GM21737 (cell line): ENCODE results near the gene ADAM12.

ENCODE experiments used
- ATAC-seq: cut with Tn5 transposase; IDR thresholded peaks from one replicate; pipeline ENCODE4 v1.9.1; 2021; ENCODE audit warnings: mild to moderate bottlenecking, moderate library complexity; ENCODE audit not compliant: unreplicated experiment

Gene ADAM12

DNA sequence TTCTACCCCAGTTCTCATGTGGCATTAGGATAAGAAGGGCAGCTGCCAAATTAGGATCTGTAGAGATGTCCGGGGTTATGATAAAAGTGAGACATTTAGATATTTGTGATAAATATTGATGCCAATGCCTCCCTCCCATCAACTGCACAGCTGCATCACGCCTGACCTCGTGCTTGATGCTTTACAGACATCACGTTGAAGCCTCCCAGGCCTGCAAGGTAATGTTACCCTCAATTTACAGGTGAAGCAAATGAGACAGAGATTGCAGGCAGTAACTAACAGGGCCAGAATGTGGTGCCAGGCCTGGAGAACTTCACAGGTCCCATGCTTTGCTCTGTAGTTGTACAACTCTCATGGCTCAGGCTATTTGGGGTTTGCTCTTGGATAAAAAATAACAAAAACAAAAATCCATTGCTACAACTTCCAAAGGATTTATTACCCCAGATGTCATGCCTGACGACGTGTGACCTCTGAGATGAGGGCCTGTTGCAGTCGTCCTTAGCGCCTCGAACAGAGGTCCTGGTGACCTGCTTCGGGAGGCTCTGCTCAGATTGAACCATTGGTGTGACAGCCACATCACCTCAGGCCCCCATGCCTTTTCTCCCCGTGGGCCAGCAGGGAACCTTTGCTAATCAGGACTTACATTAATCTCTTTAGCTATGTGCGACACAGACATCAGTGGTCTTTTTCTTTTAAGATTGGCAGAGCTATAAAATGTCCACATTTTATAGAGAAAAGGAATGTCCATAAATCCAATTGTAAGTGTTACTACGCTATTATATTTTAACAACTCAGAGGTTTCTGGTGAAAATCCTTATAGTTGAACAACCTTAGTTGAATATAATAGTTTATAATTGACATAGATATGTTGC is 169.3 kb downstream of the ADAM12 start:
- no peak for ATAC-seq

DNA sequence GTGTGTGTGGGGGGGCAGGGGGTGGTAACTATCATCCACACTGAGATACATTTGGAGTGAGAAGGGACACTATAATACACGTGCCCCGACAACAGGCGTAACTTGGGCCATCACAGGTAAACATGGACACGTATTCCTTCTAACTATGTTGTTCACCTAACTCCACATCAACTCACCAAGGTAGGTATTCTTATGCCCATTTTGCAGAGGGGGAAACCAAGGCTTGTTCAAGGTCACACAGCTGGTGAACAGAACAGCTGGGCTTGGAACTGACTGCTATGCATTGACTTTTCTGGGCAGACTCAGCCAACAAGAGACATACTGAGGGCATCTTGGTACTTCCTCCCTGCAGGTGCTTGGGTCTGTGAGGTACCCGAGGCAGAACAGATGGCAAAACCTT is 170.1 kb downstream of the ADAM12 start:
- ATAC-seq = no peak

- ATAC-seq = no peak
Measured at GRCh38 chr10:126216632-126216961, 171.7 kb downstream of the ADAM12 start.

DNA sequence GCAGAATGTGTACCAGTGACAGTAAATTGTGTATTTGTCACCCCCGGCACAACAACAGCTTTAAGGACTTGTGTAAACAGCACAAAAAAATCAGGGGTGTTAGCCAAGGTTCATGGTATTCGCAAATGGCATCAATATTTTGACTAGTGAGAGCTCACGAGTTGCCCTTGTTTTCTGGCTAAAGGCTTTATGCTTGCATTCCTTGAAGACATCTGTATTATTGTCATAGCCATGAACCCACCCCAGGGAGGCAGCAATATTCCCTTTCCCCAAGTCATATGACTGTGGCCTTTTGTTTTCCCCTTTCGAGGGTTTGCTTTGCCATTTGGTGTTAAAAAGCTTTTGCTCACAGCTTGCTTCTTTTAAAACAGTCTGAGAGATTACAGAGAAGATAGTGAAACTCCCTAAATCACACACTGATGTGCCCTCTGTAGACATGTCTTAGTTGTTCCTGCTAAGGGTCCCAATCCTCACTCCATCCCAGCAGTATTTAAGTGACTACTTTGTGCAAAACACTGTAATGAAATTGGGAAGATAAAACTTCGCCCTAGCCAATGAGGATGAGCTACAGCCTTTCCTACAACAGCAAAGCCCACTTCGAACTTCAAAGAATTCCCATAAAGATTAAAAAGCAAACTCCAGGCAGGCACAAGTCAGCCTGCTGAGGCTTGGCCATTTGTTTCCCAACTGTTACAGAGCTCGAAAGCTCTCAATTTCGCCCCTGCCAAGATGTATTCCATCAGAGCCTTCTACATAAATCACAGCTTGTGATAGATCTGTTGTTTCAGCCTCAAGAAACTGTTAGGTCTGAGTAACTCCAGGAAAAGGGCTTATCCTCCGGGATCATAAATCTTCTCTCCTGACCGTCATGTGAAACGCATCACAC is 172.3 kb downstream of the ADAM12 start:
- no peak for ATAC-seq

DNA sequence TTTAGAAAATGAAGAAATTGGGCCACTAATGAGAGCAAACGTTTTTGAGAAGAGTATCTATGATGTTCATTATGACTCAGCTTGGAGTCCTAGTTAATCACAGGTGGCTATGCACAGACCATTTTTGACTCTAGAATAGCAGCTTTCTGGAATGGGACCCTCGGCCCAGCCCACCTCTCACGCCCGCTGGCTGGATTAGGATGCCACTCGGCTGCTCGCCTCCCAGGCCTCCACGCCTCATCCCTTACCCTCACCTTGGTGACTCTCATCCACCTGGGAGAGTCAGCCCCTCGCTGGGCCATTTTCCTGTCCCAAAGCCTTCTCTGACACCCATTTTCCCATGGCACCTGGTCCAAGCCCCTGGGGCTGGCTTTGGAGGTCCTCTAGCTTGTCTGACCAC is 173.6 kb downstream of the ADAM12 start:
- no peak for ATAC-seq

- ATAC-seq = no peak
Measured at GRCh38 chr10:126214021-126214420, 174.3 kb downstream of the ADAM12 start.

- ATAC-seq = no peak
Measured at GRCh38 chr10:126212738-126213137, 175.5 kb downstream of the ADAM12 start.

DNA sequence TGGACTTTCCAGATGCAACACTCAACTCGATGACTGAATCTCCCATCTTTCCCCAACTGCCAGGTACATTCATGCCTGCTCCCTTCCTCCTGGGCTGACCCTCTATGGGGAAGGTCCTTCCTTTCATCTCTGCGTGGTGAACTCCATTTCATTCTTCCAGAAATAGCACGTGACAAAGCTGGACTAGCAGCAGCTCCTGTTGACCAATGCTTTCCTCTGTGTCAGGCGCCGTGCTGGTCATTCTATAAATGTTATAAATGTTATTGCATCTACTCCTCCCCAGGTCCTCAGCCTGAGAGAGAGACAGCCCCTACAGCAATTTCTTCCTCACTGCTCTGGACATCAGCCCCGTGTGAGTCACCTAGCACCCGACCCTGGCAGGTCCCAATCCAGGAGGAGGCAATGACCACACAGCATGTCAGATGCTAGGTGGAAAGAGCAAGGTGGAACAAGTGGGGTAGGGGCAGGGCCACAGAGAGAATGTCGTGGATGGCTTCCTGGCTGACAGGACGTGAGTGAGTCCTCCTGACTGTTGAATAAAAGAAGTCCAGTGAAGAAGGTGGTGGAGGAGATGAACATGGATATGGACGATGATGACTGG is 178.1 kb downstream of the ADAM12 start:
- ATAC-seq = no peak

GRCh38 chr10:126209451-126209850 is 178.8 kb downstream of the ADAM12 start:
- ATAC-seq = no peak

DNA sequence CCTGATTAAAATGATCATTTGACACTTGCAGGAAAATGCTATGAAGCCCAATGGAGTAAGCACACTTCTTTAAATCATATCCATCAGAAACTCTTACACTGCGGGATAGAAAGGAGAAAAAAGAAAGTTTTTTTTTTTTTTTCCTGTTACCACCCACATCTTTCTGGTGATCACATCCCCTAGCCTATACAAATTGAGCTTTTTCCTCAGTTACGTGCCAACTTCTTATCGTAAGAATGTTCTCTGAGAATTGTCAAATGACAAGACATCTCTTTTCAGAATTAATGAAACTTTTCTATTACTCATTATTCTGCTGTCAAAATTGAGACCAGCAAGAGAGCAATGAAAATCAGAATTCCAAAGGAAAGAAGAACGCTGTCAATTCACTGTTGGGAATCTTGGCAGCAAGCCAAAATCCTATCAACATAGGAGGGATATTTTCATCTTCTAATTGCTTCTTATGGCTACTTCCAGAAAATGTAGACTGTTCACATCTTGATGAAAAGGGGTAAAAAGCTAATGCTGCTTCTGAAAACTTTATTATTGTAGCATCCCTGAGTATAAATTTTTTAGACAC is 179.5 kb downstream of the ADAM12 start:
- ATAC-seq = no peak

- no peak for ATAC-seq
Measured at GRCh38 chr10:126207851-126208250, 180.4 kb downstream of the ADAM12 start.

- no peak for ATAC-seq
Measured at GRCh38 chr10:126207313-126207771, 180.9 kb downstream of the ADAM12 start.

DNA sequence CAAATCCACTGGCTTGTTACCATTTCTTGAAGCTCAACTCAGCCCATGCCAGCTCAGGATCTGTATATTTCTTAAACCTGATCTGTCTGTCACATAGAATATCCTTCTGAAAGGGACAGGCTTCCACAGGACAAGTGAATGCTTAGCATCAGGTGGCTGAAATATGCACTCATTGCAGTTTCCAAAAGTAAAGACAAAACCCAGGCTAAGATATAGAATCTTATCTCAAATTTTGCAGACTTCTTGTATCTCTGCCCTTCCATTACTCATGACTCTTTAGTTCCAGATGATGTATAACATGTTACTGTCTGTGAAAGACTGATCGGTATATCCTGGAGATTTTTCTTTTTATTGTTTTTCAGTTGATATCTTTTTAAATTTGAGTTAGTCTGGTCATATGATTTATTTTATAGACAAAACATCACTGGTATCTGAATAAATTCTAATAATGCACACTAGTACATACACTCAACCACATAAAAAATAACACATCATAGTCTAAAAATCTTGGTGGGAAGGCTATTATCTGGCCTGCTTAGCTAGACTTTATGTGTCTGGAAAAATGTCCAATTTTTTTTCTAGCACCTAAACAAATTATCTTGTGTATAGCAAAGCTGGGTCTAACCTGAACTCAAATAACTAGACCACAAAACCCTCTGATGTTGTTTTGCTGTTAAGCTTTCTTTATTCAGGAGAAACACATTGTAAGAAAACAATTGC is 182.6 kb downstream of the ADAM12 start:
- ATAC-seq = no peak

GRCh38 chr10:126204320-126204719 is 184.0 kb downstream of the ADAM12 start:
- ATAC-seq = no peak

GRCh38 chr10:126203746-126204145 is 184.5 kb downstream of the ADAM12 start:
- ATAC-seq = no peak

- ATAC-seq = no peak
Measured at GRCh38 chr10:126201603-126202002, 186.7 kb downstream of the ADAM12 start.

DNA sequence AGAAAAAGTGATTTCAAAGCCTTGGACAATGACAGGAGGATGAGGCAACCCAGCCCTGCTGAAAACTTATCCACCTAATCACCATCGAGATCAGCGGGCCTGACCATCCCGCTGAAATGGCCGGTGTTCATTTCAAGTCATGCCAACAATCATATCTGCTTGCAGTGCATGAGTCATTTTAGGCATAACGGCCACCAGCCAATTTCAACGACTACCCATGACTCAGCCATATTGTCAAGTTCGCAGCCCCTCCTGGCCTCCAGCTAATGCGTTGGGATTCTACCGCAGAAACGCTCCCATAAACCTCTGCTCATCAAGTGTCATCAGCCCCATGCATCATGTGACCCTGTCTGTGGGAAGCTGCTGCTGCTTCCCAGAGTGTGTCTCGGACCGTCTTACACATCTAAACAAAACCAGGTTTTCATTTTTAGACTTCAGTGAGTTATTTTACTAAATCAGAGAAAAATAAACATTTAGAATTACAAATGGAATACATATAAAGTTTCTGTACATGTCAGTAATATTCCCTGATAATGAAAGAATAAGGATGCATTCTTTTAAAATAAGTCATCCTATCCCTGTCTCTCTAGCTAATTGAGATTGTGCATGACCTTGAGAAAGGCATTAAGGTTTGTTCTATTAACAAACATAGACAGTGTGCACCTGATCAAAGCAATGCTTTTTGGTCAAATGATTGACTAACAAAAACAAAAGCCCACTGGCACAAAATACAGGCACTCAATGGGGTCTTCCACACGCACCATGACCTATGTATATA is 188.9 kb downstream of the ADAM12 start:
- no peak for ATAC-seq

GRCh38 chr10:126198681-126199080 is 189.6 kb downstream of the ADAM12 start:
- no peak for ATAC-seq

- no peak for ATAC-seq
Measured at GRCh38 chr10:126197036-126197543, 191.2 kb downstream of the ADAM12 start.

- no peak for ATAC-seq
Measured at GRCh38 chr10:126196281-126196680, 192.0 kb downstream of the ADAM12 start.
